HG03095 (cell line): ENCODE results near the gene RAC3.

ENCODE experiments used
- ATAC-seq: cut with Tn5 transposase; IDR thresholded peaks from one replicate; pipeline ENCODE4 v1.9.1; 2021; ENCODE audit warnings: moderate library complexity; ENCODE audit not compliant: unreplicated experiment

Gene RAC3

GRCh38 chr17:82022310-82022980 is 9.0 kb upstream of the RAC3 start, which contains the start of gene CENPX:
TSS of gene CENPX (minus strand) at chr17:82022878. CDS start at chr17:82022861, 17 bp downstream.
- ATAC-seq, result no peak

GRCh38 chr17:82022981-82023446 is 8.5 kb upstream of the RAC3 start, which contains the start of gene LRRC45:
TSS of gene LRRC45 (plus strand) at chr17:82023305. CDS start at chr17:82023644, 339 bp downstream.
- peak; percentile 78 for ATAC-seq

GRCh38 chr17:82023447-82024241 is 7.8 kb upstream of the RAC3 start:
- no peak for ATAC-seq

- no peak for ATAC-seq
Measured at GRCh38 chr17:82024859-82025258, 6.6 kb upstream of the RAC3 start.

- no peak for ATAC-seq
Measured at GRCh38 chr17:82025401-82026107, 5.9 kb upstream of the RAC3 start.

- no peak for ATAC-seq
Measured at GRCh38 chr17:82028246-82028645, 3.2 kb upstream of the RAC3 start.

GRCh38 chr17:82028966-82029365 is 2.5 kb upstream of the RAC3 start:
- ATAC-seq, result no peak

GRCh38 chr17:82029391-82029790 is 2.1 kb upstream of the RAC3 start:
- ATAC-seq, result no peak

GRCh38 chr17:82029990-82030469 is 1.4 kb upstream of the RAC3 start:
- ATAC-seq, result no peak

GRCh38 chr17:82030470-82031302 is 792 bp upstream of the RAC3 start:
- peak; percentile 44 for ATAC-seq

GRCh38 chr17:82031885-82032627 is 578 bp downstream of the RAC3 start:
- ATAC-seq, result no peak

- ATAC-seq, result no peak
Measured at GRCh38 chr17:82033359-82034085, 2.0 kb downstream of the RAC3 start.

GRCh38 chr17:82034371-82035011 is 3.0 kb downstream of the RAC3 start:
- no peak for ATAC-seq

- no peak for ATAC-seq
Measured at GRCh38 chr17:82035488-82035887, 4.0 kb downstream of the RAC3 start.

GRCh38 chr17:82035956-82036633 is 4.6 kb downstream of the RAC3 start:
- no peak for ATAC-seq

- no peak for ATAC-seq
Measured at GRCh38 chr17:82036634-82037091, 5.2 kb downstream of the RAC3 start.

- peak; percentile 90 for ATAC-seq
Measured at GRCh38 chr17:82037092-82037888, 5.8 kb downstream of the RAC3 start, which contains the start of gene DCXR. TSS of gene DCXR (minus strand) at chr17:82037697. CDS start at chr17:82037682, 15 bp downstream.
